H1 (cell line): ENCODE measurements around the gene IL23A.
"Not testable (repeated sequence)": the region's sequence is repeated elsewhere in the genome, so short reads cannot be mapped to it uniquely, and the experiment has no call there.

Source experiments
- EZH2 ChIP-seq: fragments of 200-600 bp; sonication (generic); IDR thresholded peaks from 2 replicates; pipeline ENCODE4 v1.7.1; 2012; ENCODE audit warnings: low read depth, mild to moderate bottlenecking, moderate library complexity, low read length, inconsistent platforms; ENCODE audit not compliant: severe bottlenecking
- POLR2A ChIP-seq, 2 experiments: IDR thresholded peaks; 1 replicate in 1 of 2; 2 replicates in 1 of 2; pipeline ENCODE4 v1.6.1; 2011; ENCODE audit warnings: low read depth in 2 of 2, low read length in 2 of 2, mild to moderate bottlenecking in 2 of 2; ENCODE audit errors: control extremely low read depth in 1 of 2
- TF ChIP-seq, protein P1 (sequence below), 3 experiments: IDR thresholded peaks; 1 replicate in 2 of 3; 2 replicates in 1 of 3; pipeline versions ENCODE4 v1.5.1 to v1.6.1; 2011; ENCODE audit warnings: low read length in 3 of 3, mild to moderate bottlenecking in 3 of 3, inconsistent platforms in 2 of 3, low read depth in 1 of 3, moderate library complexity in 1 of 3; ENCODE audit not compliant: insufficient read depth in 1 of 3; ENCODE audit errors: control extremely low read depth in 1 of 3
- TF ChIP-seq, protein P2 (sequence below): IDR thresholded peaks from 2 replicates; pipeline ENCODE4 v1.6.1; 2011; ENCODE audit warnings: low read length, improper control_type of control experiment

- not testable (repeated sequence) for TF ChIP-seq EZH2; POLR2A (IDR thresholded peaks at IDR 0.05; ENCODE audit: control extremely low read depth in 1 of 2, low read depth in 2 of 2, low read length in 2 of 2)
- TF ChIP-seq, protein P1, sequence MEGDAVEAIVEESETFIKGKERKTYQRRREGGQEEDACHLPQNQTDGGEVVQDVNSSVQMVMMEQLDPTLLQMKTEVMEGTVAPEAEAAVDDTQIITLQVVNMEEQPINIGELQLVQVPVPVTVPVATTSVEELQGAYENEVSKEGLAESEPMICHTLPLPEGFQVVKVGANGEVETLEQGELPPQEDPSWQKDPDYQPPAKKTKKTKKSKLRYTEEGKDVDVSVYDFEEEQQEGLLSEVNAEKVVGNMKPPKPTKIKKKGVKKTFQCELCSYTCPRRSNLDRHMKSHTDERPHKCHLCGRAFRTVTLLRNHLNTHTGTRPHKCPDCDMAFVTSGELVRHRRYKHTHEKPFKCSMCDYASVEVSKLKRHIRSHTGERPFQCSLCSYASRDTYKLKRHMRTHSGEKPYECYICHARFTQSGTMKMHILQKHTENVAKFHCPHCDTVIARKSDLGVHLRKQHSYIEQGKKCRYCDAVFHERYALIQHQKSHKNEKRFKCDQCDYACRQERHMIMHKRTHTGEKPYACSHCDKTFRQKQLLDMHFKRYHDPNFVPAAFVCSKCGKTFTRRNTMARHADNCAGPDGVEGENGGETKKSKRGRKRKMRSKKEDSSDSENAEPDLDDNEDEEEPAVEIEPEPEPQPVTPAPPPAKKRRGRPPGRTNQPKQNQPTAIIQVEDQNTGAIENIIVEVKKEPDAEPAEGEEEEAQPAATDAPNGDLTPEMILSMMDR (IDR thresholded peaks at IDR 0.05; ENCODE audit: control extremely low read depth in 1 of 3, insufficient read depth in 1 of 3, low read depth in 1 of 3, low read length in 3 of 3) = not testable (repeated sequence)
- TF ChIP-seq, protein P2, sequence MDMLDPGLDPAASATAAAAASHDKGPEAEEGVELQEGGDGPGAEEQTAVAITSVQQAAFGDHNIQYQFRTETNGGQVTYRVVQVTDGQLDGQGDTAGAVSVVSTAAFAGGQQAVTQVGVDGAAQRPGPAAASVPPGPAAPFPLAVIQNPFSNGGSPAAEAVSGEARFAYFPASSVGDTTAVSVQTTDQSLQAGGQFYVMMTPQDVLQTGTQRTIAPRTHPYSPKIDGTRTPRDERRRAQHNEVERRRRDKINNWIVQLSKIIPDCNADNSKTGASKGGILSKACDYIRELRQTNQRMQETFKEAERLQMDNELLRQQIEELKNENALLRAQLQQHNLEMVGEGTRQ = not testable (repeated sequence)
These were observed 8.6 kb downstream of the IL23A start for GRCh38 chr12:56347255-56347654.
